Suppressor macrophage treated with lipopolysaccharide for 4 hours (primary cell): ENCODE measurements around the gene GREB1.

Source experiments
- DNase-seq: peaks from one replicate; pipeline ENCODE4 v3.0.0-alpha.2; 2020

Gene GREB1

GRCh38 chr2:11513319-11513718, 20.5 kb upstream of the GREB1 start:
- DNase-seq: no peak

GRCh38 chr2:11514081-11514730, 19.6 kb upstream of the GREB1 start:
- no peak for DNase-seq

- no peak for DNase-seq
Observed at GRCh38 chr2:11514904-11515303, 18.9 kb upstream of the GREB1 start.

DNA sequence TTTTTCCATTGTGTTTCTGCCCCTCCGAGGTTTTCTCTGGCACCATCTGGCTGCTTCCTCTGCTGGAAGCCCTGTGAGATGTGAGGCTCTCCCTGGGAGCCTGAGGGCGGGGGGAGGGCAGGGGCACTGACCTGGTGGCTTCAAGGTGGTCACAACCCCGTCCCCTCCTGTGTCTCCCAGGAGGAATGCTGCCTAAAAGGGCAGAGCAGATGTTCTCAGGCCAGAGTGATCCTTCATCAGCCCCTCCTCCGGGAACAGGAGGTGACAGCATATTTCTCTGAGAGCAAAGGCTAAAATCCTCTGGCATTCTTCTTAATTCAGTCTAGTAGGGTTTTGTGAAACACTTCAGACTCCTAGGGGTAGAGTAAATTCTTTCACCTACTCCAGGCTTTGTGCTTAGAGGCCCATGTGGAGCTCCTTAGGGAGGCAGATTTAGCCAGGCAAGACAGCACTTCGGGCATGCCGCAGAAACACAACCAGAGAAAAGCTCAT, 18.3 kb upstream of the GREB1 start:
- DNase-seq: no peak

GRCh38 chr2:11516984-11517648, 16.7 kb upstream of the GREB1 start:
- DNase-seq: no peak

GRCh38 chr2:11517906-11518305, 15.9 kb upstream of the GREB1 start:
- no peak for DNase-seq

DNA sequence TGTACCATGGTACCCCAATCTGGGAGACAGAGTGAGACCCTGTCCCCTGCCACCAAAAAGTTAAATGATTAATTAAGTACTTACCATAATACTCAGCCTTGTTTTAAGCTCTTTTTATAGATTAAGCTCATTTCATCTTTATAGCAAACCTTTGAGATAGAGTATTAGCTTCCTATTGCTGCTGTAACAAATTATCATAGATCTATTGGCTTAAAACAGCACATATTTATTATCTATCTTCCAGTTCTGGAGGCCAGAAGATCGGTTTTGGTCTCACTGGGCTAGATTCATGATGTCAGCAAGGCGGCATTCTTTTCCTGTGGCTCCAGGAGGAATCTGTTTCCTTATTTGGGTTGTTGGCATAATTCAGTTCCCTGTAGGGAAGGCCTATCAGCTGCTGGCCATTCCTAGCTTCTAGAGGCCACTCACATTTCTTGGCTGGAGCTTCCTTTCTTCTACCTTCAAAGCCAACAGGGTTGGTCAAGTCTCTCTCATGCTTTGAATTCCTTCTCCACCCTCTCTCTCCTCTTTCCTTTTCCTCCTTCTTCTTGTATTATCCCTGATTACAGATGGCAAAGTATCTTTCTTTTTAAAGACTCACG, 13.7 kb upstream of the GREB1 start:
- DNase-seq: no peak

DNA sequence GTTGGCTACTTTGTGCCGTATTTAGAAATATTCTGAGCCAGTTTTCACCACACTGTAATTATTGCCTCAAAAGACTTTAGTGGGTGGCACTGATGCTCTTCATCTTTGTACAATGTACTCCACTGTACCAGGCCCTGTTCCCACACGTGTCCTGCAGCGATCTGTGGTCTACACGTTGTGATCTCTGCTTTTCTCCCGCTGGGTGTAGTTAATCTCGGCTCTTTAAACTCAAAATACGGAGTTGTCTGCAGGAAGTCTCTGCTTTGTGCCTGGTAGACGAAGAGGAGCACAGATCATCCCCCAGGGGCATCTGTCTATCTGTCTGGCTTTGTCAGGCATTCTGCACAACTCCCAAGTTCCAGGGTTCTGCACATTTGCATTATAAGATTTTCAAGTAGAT, 12.1 kb upstream of the GREB1 start:
- no peak for DNase-seq

DNA sequence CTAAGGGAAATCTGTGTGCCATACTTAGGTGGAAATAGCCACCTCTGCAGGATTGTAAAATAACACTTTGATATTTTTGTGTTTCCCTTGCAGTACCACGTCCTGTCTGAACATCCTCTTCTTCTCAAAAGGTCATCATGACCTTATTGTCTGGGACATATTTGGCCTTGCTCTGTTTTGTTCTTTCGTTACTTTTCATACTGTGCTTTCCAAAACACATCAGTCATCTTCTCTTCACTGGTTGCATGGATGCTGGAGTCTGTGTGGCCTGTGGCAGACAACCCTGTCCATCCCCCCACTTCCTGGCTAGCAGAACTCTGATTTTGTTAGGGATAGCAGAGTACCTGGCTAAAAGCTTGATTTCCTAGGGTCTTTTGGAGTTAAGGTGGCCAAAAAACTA, 9.4 kb upstream of the GREB1 start:
- DNase-seq: no peak

GRCh38 chr2:11525762-11526161, 8.1 kb upstream of the GREB1 start:
- DNase-seq: no peak

DNA sequence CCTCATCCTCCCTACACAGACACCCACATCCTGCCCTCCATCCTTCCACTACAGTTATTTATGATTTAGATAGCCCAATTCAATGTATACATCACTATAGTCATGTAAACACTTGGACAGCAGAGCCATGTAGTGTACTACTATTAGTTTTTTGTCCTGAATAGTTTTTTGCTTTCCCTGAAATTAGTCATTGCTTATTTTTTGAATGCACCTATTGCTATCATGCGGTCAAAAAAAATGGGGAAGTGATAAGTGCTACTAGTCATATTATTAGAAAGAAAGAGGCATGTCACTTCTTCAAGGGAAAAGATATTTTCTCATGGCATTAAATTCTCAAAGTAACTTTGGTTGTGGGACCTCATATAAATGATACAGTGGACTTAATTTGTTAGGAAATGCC, 6.8 kb upstream of the GREB1 start:
- DNase-seq: no peak

GRCh38 chr2:11528228-11528627, 5.6 kb upstream of the GREB1 start:
- no peak for DNase-seq

DNA sequence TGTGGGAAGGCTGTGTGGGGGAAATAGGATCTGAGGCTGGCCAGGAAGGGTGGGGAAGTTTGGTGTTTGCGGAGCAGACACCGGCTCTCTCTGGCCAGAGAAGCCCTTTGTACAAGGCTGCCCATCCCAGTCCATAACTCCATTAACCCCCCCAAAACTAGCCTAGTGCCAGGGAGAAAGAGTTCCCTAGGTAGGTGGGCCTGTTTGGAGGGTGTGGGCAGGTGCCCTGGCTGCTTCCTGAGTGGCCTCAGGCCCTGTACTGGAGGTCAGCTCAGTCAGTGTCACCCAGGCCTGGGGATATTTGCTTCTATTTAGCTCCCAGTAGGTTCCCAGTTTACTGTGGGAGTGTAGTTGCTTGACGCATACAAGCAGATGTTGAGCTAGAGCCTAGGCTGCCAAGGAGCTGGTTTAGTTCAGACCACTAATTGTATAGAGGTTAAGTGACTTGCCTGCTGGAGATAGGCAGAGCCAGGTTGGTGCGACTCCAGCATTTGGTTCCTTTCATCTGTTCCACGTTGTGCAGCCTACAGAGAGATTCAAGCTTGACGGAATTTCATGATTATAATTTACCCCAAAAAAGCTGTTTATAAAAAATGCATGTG, 2.9 kb upstream of the GREB1 start:
- no peak for DNase-seq

- no peak for DNase-seq
Observed at GRCh38 chr2:11532416-11533055, 1.3 kb upstream of the GREB1 start.

DNA sequence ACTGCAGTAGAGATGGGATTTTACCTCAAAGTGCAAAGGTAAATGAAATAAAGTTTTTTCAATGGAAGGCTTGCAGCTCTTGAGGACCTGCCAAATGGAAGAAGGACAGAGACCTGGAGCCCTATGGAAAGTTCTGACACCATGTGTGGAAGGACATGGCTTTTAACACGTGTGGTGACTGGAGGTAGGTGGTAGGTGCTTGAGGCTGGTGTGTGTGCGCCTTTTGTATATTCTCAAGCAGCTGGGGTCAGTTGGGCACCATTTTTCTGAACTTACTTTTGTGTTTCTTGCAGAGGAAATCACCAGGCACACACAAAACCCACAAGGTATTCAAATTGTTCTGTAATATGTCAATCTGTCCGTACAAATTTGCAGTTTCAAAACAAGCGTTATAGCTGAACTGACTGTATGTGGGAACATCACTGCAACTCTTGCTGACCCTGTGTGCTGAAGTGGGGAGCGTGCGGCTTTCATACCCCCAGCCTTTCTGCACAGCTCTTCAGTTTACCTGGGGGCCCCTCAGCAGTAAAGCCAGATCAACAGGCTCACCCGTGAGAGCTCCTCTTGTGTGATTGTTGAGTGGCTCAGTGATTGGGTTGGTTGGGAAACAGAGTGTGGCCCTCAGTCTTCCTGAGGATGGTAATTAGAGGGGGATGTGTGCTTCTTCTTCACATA, 363 bp downstream of the GREB1 start:
- no peak for DNase-seq

GRCh38 chr2:11534746-11535484, 1.1 kb downstream of the GREB1 start:
- no peak for DNase-seq

DNA sequence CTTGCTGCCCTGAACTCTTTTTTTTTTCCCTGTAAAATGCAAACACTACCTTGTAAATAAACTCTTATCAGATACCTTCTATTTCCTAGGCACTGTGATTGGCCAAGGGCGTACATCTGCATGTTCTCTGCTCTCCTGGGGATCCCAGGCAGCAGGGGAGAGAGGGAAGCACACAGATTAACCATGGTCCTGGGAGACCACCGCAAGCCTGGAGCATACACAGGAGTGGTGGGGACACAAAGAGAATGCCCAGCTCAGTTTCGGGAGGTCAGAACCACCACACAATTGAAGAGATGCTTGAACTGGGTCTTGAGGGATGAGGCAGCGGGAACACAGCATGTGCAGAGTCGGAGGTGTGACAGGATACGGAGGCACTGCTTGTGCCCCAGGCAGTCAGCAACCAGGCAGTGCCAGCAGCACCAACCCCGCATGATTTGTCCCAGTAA, 2.1 kb downstream of the GREB1 start:
- DNase-seq: no peak

DNA sequence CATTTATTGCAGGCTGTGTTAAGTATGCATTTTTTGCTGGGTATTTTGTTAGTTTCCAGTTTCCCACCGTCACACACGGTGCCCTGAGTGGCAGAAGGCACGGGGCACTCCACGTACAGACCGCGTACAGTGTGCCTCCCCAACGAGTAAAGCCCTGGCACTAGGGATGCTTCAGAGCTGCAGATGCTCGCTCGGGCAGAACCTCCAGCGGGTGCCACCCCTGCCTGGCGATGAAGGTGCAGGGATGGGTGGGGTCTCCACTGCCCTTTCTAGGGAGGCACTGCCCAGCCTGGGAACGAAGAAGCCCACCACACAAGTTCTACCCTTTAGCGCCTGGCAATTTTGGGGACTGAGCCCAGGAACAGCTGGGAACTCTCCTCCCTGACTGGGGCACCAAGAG, 4.1 kb downstream of the GREB1 start:
- DNase-seq: no peak

GRCh38 chr2:11539317-11540147, 5.7 kb downstream of the GREB1 start:
- no peak for DNase-seq

GRCh38 chr2:11540148-11540995, 6.5 kb downstream of the GREB1 start:
- DNase-seq: no peak
